GM12878 (cell line): ENCODE data around the gene ODR4. TPM values are rescaled to one million over a fixed set of nuclear protein-coding genes. Genes with fewer than 3 reads are reported as not detected.

Experiments used
- ATAC-seq: fragments of 200-7000 bp; cut with Tn5 transposase; 3 replicates; pipeline ENCODE4 v1.9.1; 2020; ENCODE audit warnings: mild to moderate bottlenecking, moderate library complexity
- BruUV-seq: library from RNA; stranded (reverse); fragments of 400-500 nt; replicated peaks from 2 replicates; lab custom pipeline; 2021; lab: Mats Ljungman, UMichigan
- CTCF ChIA-PET: fragments of 300-600 bp; sonication (Branson Sonifier 250); formaldehyde crosslinking; extraction: SDS; loops from one replicate; lab custom pipeline; 2021; ENCODE audit warnings: inconsistent platforms; lab: Yijun Ruan, JAX
- POLR2A ChIA-PET: fragments of 350-600 bp; formaldehyde crosslinking; extraction: SDS; loops from one replicate; lab custom pipeline; 2021; ENCODE audit warnings: inconsistent platforms; lab: Charles Lee
- RAD21 ChIA-PET: fragments of 300-600 bp; sonication (Branson Sonifier 250); formaldehyde crosslinking; loops from one replicate; lab custom pipeline; 2023; ENCODE audit warnings: antibody characterized with exemption; ENCODE audit not compliant: unreplicated experiment; lab: Charles Lee
- SMC1A ChIA-PET: fragments of 300-600 bp; sonication (Branson Sonifier 250); formaldehyde crosslinking; loops from one replicate; lab custom pipeline; 2023; ENCODE audit not compliant: unreplicated experiment, uncharacterized antibody; lab: Charles Lee
- DNase-seq: peaks from one replicate; pipeline ENCODE4 v3.0.0-alpha.2; 2011; ENCODE audit warnings: low read depth, low spot score
- FAIRE-seq: peaks from 3 replicates; lab custom pipeline; 2011; peaks lifted over from hg19 to GRCh38; lab: Jason Lieb, UNC
- H2AFZ ChIP-seq: 2 replicates; pipeline ENCODE4 v1.6.0; 2011; ENCODE audit warnings: low read depth, low read length, control low read depth; ENCODE audit not compliant: control insufficient read depth
- H3K27ac ChIP-seq: 2 replicates; pipeline ENCODE4 v1.5.1; 2011; ENCODE audit warnings: control low read depth; ENCODE audit not compliant: control insufficient read depth, insufficient read depth
- H3K27me3 ChIP-seq, 2 experiments: replicated peaks in 1 of 2; 2 replicates each; pipeline versions ENCODE4 v1.6.0 to v1.6.1; 2011; ENCODE audit warnings: low read length in 1 of 2; ENCODE audit not compliant: control insufficient read depth in 2 of 2, insufficient read depth in 2 of 2
- H3K36me3 ChIP-seq, 2 experiments: 2 replicates each; pipeline ENCODE4 v1.5.1; 2011; ENCODE audit warnings: low read length in 1 of 2; ENCODE audit not compliant: control insufficient read depth in 2 of 2, insufficient read depth in 2 of 2
- H3K4me1 ChIP-seq: 2 replicates; pipeline ENCODE4 v1.6.1; 2011; ENCODE audit warnings: mild to moderate bottlenecking, low read length, moderate library complexity, mixed read lengths; ENCODE audit not compliant: control insufficient read depth, insufficient read depth
- H3K4me2 ChIP-seq: 2 replicates; pipeline ENCODE4 v1.6.0; 2011; ENCODE audit warnings: control low read depth; ENCODE audit not compliant: control insufficient read depth, insufficient read depth
- H3K4me3 ChIP-seq: fragments of 200-600 bp; sonication (generic); 2 replicates; pipeline ENCODE4 v1.5.1; 2016
- H3K79me2 ChIP-seq: 2 replicates; pipeline ENCODE4 v1.6.0; 2011; ENCODE audit warnings: low read length; ENCODE audit not compliant: control insufficient read depth, insufficient read depth
- H3K9ac ChIP-seq: 2 replicates; pipeline ENCODE4 v1.8.0; 2011; ENCODE audit warnings: low read length, control low read depth, mixed read lengths; ENCODE audit not compliant: control insufficient read depth, insufficient read depth
- H3K9me3 ChIP-seq: replicated peaks from 3 replicates; pipeline ENCODE4 v1.5.1; 2011; ENCODE audit warnings: mild to moderate bottlenecking, low read length; ENCODE audit not compliant: control insufficient read depth, insufficient read depth
- H4K20me1 ChIP-seq: 2 replicates; pipeline ENCODE4 v1.6.0; 2011; ENCODE audit not compliant: control insufficient read depth, insufficient read depth
- CEBPB ChIP-seq, 2 experiments: fragments of 150-350 bp in 1 of 2; IDR thresholded peaks; 2 replicates each; pipeline ENCODE4 v1.6.1; 2012 to 2014; ENCODE audit warnings: low read depth in 2 of 2, low read length in 2 of 2, borderline replicate concordance in 1 of 2, inconsistent platforms in 1 of 2
- ESRRA ChIP-seq: IDR thresholded peaks from 2 replicates; pipeline ENCODE4 v1.6.1; 2012; ENCODE audit warnings: mild to moderate bottlenecking, low read length, improper control_type of control experiment
- POLR2AphosphoS2 ChIP-seq: IDR thresholded peaks from 2 replicates; pipeline ENCODE4 v1.6.1; 2011; ENCODE audit warnings: low read depth, mild to moderate bottlenecking, low read length, improper control_type of control experiment, moderate library complexity
- RELA ChIP-seq: fragments of 450-650 bp; IDR thresholded peaks from 2 replicates; pipeline ENCODE4 v1.8.0; 2014; ENCODE audit warnings: borderline replicate concordance; ENCODE audit not compliant: partially characterized antibody
- TCF7 ChIP-seq: IDR thresholded peaks from 2 replicates; pipeline ENCODE4 v1.6.1; 2014; ENCODE audit warnings: antibody characterized with exemption, borderline replicate concordance
- WRNIP1 ChIP-seq: IDR thresholded peaks from 2 replicates; pipeline ENCODE4 v1.6.1; 2011; ENCODE audit warnings: low read depth, low read length, improper control_type of control experiment, borderline replicate concordance
- ZNF384 ChIP-seq: IDR thresholded peaks from 2 replicates; pipeline ENCODE4 v1.6.1; 2012; ENCODE audit warnings: low read depth, mild to moderate bottlenecking, low read length, improper control_type of control experiment, borderline replicate concordance
- WGBS: methylation state at CpG from one replicate; pipeline ENCODE4 v1.1.6; 2016; ENCODE audit warnings: low lambda C conversion rate; ENCODE audit not compliant: insufficient replicate concordance, insufficient coverage; ENCODE audit errors: missing lambda C conversion rate; 5-methylcytosine and 5-hydroxymethylcytosine counted together
- in situ Hi-C: fragments of 300-500 bp; cut with MboI; formaldehyde crosslinking; loops from 9 replicates; pipeline ENCODE4 v1.14.3; 2018; ENCODE audit warnings: mixed read lengths
- intact Hi-C: fragments of 100-400 bp; cut with micrococcal nuclease; formaldehyde crosslinking; loops from one replicate; pipeline ENCODE4 v1.14.2; 2022; ENCODE audit not compliant: unreplicated experiment
- polyA plus RNA-seq, 11 experiments: library from polyadenylated mRNA; depleted of rRNA in 4 of 11; unstranded in 6 of 11; stranded (reverse) in 5 of 11; fragments of >200 nt; fragmentation: Nextera tagmentation in 4 of 11; fragmentation: Illumina TruSeq in 1 of 11; extraction: Ambion mirVana in 4 of 11; extraction: Trizol in 1 of 11; gene quantifications; 1 replicate in 1 of 11; 2 replicates in 10 of 11; pipeline versions ENCODE4 v1.2.1 to v1.2.3, GENCODE V29; 2011 to 2016; ENCODE audit warnings: inconsistent platforms in 2 of 11, missing spikeins in 2 of 11, low read depth in 1 of 11
- total RNA-seq, 4 experiments: library from RNA; depleted of rRNA in 3 of 4; stranded (reverse); fragments of >200 nt in 3 of 4; fragmentation: Illumina TruSeq in 1 of 4; extraction: Trizol in 1 of 4; gene quantifications; 2 replicates each; pipeline versions ENCODE4 v1.2.1 to v1.2.3, GENCODE V29; 2013 to 2021
- TF ChIP-seq, protein P1 (sequence below): fragments of 450-650 bp; IDR thresholded peaks from 2 replicates; pipeline ENCODE4 v1.6.1; 2017; ENCODE audit warnings: mild to moderate bottlenecking, low read depth, inconsistent platforms; ENCODE audit not compliant: poor library complexity, severe bottlenecking
- TF ChIP-seq, protein P2 (sequence below): IDR thresholded peaks from 2 replicates; pipeline ENCODE4 v1.6.1; 2011; ENCODE audit warnings: borderline replicate concordance, low read depth, mild to moderate bottlenecking, moderate library complexity, low read length; ENCODE audit not compliant: insufficient read depth, poor library complexity, severe bottlenecking
- TF ChIP-seq, protein P3 (sequence below): fragments of 450-650 bp; IDR thresholded peaks from 2 replicates; pipeline ENCODE4 v1.6.1; 2016; ENCODE audit warnings: mild to moderate bottlenecking
- TF ChIP-seq, protein P4 (sequence below): fragments of 450-650 bp; IDR thresholded peaks from 2 replicates; pipeline ENCODE4 v1.6.1; 2017; ENCODE audit warnings: antibody characterized with exemption, mild to moderate bottlenecking, moderate library complexity

The ODR4 gene
- total and polyA plus RNA-seq, 10 of the 15 experiments (the other 5 are each of a cell fraction or from before 2014, with no cell fraction given): 10.4 to 19.4 (median 13.3) TPM

DNA sequence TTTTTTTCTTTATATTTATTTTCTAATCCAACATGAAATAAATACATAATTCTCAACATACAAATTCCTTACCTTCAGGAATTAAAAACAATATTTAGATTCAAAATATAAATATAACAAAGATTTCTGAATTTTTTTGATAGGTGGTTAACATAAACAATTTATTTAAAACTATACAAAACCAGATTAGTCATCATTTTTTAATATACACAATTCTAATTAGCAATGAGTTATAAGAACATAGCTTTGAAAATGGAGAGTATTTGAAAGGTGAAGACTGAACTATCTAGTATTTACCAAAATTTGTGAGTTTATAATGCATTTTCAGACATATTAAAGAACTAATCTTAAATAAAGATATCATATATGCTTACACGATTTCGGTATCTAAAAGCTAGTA is 38.1 kb upstream of the ODR4 start:
- Histone ChIP-seq H2AFZ (no peak overlapping the region), H3K27me3 (no peaks in the 10 kb centered on the region), H3K9ac (no peak overlapping the region), H3K27ac (no peak overlapping the region), H3K9me3 (no peaks in the 10 kb centered on the region), H3K4me1 (no peaks in the 10 kb centered on the region), H3K4me2 (no peak overlapping the region), H3K4me3 (no peak overlapping the region), H4K20me1 (no peaks in the 10 kb centered on the region), H3K79me2 (no peaks in the 10 kb centered on the region), H3K36me3 (peaks cover 0 to 37% of the 10 kb centered on the region in 2 experiments)
- ChIA-PET CTCF (interaction anchor here (3.1 kb wide), 1 partner anchor 12 kb away, joined by 13 read pairs; no protein-coding TSS in a partner anchor), RAD21 (no interaction called here), POLR2A (no interaction called here), SMC1A (interaction anchor here (0.9 to 2.8 kb wide), 3 partner anchors 11 to 18 kb away, joined by 3 to 9 read pairs (median 3); no protein-coding TSS in a partner anchor)
- ATAC-seq (no peak), DNase-seq (no peak), FAIRE-seq (no peak)
- WGBS: 96% methylated on average over 2 of the region's 2 CpGs
- BruUV-seq: no TSS peak
- in situ Hi-C loops: no loop called here
- intact Hi-C loops: no loop called here
- TF ChIP-seq CEBPB (IDR thresholded peaks at IDR 0.05; ENCODE audit: borderline replicate concordance in 1 of 2, low read depth in 2 of 2, low read length in 2 of 2) (no peak), POLR2AphosphoS2 (no peak), WRNIP1 (no peak), ZNF384 (no peak), ESRRA (no peak), RELA (no peak), TCF7 (no peak)
- TF ChIP-seq, protein P1, sequence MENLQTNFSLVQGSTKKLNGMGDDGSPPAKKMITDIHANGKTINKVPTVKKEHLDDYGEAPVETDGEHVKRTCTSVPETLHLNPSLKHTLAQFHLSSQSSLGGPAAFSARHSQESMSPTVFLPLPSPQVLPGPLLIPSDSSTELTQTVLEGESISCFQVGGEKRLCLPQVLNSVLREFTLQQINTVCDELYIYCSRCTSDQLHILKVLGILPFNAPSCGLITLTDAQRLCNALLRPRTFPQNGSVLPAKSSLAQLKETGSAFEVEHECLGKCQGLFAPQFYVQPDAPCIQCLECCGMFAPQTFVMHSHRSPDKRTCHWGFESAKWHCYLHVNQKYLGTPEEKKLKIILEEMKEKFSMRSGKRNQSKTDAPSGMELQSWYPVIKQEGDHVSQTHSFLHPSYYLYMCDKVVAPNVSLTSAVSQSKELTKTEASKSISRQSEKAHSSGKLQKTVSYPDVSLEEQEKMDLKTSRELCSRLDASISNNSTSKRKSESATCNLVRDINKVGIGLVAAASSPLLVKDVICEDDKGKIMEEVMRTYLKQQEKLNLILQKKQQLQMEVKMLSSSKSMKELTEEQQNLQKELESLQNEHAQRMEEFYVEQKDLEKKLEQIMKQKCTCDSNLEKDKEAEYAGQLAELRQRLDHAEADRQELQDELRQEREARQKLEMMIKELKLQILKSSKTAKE: no peak
- TF ChIP-seq, protein P2, sequence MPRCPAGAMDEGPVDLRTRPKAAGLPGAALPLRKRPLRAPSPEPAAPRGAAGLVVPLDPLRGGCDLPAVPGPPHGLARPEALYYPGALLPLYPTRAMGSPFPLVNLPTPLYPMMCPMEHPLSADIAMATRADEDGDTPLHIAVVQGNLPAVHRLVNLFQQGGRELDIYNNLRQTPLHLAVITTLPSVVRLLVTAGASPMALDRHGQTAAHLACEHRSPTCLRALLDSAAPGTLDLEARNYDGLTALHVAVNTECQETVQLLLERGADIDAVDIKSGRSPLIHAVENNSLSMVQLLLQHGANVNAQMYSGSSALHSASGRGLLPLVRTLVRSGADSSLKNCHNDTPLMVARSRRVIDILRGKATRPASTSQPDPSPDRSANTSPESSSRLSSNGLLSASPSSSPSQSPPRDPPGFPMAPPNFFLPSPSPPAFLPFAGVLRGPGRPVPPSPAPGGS: no peak
- TF ChIP-seq, protein P3, sequence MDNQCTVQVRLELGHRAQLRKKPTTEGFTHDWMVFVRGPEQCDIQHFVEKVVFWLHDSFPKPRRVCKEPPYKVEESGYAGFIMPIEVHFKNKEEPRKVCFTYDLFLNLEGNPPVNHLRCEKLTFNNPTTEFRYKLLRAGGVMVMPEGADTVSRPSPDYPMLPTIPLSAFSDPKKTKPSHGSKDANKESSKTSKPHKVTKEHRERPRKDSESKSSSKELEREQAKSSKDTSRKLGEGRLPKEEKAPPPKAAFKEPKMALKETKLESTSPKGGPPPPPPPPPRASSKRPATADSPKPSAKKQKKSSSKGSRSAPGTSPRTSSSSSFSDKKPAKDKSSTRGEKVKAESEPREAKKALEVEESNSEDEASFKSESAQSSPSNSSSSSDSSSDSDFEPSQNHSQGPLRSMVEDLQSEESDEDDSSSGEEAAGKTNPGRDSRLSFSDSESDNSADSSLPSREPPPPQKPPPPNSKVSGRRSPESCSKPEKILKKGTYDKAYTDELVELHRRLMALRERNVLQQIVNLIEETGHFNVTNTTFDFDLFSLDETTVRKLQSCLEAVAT: no peak
- TF ChIP-seq, protein P4, sequence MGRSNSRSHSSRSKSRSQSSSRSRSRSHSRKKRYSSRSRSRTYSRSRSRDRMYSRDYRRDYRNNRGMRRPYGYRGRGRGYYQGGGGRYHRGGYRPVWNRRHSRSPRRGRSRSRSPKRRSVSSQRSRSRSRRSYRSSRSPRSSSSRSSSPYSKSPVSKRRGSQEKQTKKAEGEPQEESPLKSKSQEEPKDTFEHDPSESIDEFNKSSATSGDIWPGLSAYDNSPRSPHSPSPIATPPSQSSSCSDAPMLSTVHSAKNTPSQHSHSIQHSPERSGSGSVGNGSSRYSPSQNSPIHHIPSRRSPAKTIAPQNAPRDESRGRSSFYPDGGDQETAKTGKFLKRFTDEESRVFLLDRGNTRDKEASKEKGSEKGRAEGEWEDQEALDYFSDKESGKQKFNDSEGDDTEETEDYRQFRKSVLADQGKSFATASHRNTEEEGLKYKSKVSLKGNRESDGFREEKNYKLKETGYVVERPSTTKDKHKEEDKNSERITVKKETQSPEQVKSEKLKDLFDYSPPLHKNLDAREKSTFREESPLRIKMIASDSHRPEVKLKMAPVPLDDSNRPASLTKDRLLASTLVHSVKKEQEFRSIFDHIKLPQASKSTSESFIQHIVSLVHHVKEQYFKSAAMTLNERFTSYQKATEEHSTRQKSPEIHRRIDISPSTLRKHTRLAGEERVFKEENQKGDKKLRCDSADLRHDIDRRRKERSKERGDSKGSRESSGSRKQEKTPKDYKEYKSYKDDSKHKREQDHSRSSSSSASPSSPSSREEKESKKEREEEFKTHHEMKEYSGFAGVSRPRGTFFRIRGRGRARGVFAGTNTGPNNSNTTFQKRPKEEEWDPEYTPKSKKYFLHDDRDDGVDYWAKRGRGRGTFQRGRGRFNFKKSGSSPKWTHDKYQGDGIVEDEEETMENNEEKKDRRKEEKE: no peak
